Retinal pigment epithelial cell (primary cell): Measurements from ENCODE around the gene CAPN11.

Experiments
- DNase-seq: peaks from one replicate; pipeline ENCODE4 v3.0.0-alpha.2; 2010; ENCODE audit warnings: low read depth
- H3K4me3 ChIP-seq: 2 replicates; pipeline ENCODE4 v1.5.1; 2011; ENCODE audit warnings: mild to moderate bottlenecking, low read length, control low read depth, moderate library complexity
- TF ChIP-seq, protein P1 (sequence below): conservative IDR thresholded peaks from 2 replicates; pipeline ENCODE4 v1.5.1; 2011; ENCODE audit warnings: low read depth, low read length, control low read depth, inconsistent platforms

CAPN11 gene

GRCh38 chr6:44123544-44123943 is 35.1 kb upstream of the CAPN11 start:
- TF ChIP-seq, protein P1, sequence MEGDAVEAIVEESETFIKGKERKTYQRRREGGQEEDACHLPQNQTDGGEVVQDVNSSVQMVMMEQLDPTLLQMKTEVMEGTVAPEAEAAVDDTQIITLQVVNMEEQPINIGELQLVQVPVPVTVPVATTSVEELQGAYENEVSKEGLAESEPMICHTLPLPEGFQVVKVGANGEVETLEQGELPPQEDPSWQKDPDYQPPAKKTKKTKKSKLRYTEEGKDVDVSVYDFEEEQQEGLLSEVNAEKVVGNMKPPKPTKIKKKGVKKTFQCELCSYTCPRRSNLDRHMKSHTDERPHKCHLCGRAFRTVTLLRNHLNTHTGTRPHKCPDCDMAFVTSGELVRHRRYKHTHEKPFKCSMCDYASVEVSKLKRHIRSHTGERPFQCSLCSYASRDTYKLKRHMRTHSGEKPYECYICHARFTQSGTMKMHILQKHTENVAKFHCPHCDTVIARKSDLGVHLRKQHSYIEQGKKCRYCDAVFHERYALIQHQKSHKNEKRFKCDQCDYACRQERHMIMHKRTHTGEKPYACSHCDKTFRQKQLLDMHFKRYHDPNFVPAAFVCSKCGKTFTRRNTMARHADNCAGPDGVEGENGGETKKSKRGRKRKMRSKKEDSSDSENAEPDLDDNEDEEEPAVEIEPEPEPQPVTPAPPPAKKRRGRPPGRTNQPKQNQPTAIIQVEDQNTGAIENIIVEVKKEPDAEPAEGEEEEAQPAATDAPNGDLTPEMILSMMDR, result no peak
- H3K4me3 ChIP-seq, result no peak overlapping the region
- DNase-seq, result no peak

DNA sequence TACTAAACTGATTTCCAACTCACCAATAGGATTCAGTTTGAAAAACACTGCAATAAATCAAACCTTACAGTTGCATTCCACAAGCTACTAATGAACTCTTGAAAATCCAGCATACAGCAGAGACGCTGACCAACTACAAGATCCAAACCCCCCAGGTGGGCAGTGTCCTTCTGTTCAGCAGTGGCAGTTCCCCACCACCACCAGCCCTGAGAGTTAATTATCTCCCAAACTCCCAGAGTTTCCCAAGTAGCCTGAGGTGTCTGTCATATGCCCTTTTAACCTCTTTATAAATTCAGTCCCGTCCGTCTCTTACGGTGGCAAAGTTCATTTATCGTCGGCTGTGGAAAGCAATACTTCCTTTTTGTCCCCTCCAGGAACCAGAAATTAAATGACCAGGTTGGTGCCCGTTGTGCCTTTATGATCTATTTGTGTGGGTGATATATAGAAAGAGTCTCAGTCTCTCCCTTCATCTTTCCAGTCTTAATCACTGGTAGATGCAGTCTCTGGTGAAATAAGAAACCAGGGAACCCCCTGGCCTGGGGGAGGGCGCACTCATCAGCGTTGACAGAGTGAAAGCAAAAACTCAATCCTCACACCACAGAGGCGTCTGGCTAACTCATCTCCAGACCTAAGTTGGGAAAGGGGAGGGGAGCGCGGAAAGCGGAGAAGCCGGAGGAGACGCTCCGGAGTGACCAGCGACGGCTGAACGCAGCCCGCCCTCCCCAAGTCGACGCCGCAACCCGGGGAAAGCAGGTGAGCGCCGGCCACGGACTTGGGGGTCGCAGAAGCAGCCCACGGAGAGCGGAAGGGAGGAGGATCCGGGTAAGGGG is 32.1 kb upstream of the CAPN11 start:
- TF ChIP-seq, protein P1, result no peak
- DNase-seq, result no peak
- H3K4me3 ChIP-seq, result peak overlapping the region; percentile 69

GRCh38 chr6:44127186-44128019 is 31.2 kb upstream of the CAPN11 start, which contains the start of the genes MRPL14 and TMEM63B:
TSS of gene MRPL14 (minus strand) at chr6:44127452. CDS start at chr6:44116611, 10,841 bp downstream.
TSS of gene TMEM63B (plus strand) at chr6:44127554. CDS start at chr6:44134585, 7,031 bp downstream.
- no peak for DNase-seq
- peak within 1 kb of the TSS; percentile 81 for H3K4me3 ChIP-seq
- TF ChIP-seq, protein P1, result no peak

DNA sequence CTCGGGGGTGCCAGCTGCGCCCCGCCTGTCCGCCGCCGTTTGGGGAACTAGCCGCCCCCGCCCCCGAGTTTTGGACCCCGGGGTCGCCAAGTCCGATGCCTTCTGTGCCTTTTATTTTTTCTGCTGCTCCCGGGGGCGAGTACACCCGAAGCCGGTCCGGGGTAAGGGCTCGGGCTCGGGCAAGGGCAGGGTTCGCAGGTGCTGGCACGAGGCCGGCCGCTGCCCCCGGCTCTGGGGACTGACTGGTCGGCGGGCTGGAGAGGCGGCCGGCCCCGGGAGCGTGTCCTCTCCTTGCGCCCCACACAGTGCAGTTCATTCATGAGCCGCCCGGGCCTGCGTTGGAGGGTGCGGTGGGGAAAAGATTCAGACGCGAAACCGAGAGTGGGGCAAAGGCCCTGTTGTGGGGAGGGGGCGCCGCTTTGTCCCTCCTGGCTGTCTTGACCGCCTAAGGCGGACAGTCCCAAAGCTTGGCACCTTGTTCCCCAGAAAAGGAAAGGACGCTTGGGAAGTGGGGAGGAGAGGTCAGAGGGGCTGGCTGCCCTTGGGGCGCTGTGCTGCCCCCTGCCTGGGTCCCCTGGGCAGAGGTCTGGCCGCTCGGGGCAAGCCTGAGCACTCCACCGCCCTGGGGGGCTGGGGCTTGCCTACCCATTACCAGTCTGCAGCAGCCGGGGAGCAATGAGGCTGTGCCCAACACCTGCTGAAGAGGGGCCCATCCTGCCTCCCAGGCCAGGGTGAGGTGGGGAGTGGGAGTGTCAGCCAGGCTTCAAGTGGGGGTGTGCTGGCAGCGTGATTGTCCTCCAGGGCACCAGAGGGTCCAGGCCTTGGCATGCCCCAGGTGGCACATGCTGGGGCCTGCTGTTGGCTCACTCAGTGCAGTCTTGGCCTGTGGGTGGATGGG is 30.4 kb upstream of the CAPN11 start:
- no peak for DNase-seq
- peak overlapping the region; percentile 81 for H3K4me3 ChIP-seq
- TF ChIP-seq, protein P1, result no peak

DNA sequence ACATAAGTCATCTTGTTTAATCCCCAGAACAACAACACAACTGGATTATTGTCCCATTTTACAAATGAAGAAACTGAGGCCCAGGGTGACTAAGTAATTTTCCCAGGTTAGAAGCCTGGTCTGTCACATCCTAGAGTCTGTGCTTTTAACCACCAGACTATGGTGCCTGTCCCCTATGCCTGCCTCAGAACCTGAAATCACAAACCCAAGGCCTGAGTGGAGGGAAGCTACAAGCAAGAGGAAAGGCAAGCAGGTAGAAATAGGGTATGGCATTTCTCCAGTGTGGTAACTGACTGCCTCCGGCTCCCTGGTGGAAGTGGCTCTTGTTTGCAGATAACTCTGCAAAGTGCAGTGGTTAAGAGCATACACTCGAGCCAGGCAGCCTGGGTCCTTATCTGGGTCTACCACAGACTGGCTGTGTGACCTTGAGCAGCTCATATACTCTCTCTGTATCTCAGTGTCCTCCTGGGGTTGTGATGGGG is 28.7 kb upstream of the CAPN11 start:
- TF ChIP-seq, protein P1, result no peak

DNA sequence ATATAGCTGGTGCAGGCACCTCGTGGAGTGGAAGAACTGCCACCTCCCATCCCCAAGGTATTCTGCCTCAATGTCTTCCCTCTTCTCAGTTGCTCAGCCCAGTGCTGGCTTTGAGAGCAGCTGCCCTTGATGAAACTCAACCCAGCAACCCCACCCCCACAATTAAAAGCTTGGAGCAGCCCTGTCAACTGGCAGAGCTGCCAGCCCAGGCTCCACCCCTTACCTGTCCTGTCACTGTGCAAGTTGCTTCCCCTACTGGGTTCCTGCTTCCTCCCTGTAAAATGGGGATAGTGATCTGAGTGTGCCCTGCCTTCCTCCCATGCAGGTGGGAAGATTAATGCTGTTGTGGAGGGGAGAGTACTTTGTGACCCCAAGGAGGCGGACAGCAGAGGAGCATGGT is 26.7 kb upstream of the CAPN11 start:
- TF ChIP-seq, protein P1, result no peak
- DNase-seq, result no peak

More for the DNA sequence above, 28.7 kb upstream of the CAPN11 start:
- no peak overlapping the region for H3K4me3 ChIP-seq
- no peak for DNase-seq

More for the DNA sequence above, 26.7 kb upstream of the CAPN11 start:
- no peak overlapping the region for H3K4me3 ChIP-seq
